GM12878 (cell line): ENCODE results near the gene LMAN2. TPM values are rescaled to one million over a fixed set of nuclear protein-coding genes. Genes with fewer than 3 reads are reported as not detected.

ENCODE experiments used
- CBFB ChIP-seq: IDR thresholded peaks from 2 replicates; pipeline ENCODE4 v1.6.1; 2016; ENCODE audit warnings: antibody characterized with exemption, low read depth
- CBX3 ChIP-seq: fragments of 200-600 bp; sonication (generic); IDR thresholded peaks from 2 replicates; pipeline ENCODE4 v1.6.1; 2016; ENCODE audit warnings: low read depth, borderline replicate concordance
- CUX1 ChIP-seq: IDR thresholded peaks from 2 replicates; pipeline ENCODE4 v1.6.1; 2012; ENCODE audit warnings: improper control_type of control experiment, low read depth, low read length; ENCODE audit not compliant: insufficient replicate concordance
- EZH2 ChIP-seq: IDR thresholded peaks from 2 replicates; pipeline ENCODE4 v1.6.1; 2012; ENCODE audit warnings: low read depth, mild to moderate bottlenecking, control low read depth, inconsistent platforms, low read length, borderline replicate concordance; ENCODE audit not compliant: control insufficient read depth
- FOS ChIP-seq: IDR thresholded peaks from 3 replicates; pipeline ENCODE4 v1.6.1; 2011; ENCODE audit warnings: borderline replicate concordance; ENCODE audit not compliant: insufficient read length; ENCODE audit errors: extremely low read depth
- FOXK2 ChIP-seq: fragments of 450-650 bp; IDR thresholded peaks from 2 replicates; pipeline ENCODE4 v1.6.1; 2017; ENCODE audit warnings: mild to moderate bottlenecking, moderate library complexity
- HDAC6 ChIP-seq: fragments of 200-600 bp; sonication (generic); IDR thresholded peaks from one replicate; pipeline ENCODE4 v1.8.0; 2017; ENCODE audit warnings: antibody characterized with exemption; ENCODE audit not compliant: unreplicated experiment
- KLF5 ChIP-seq: fragments of 450-650 bp; IDR thresholded peaks from 2 replicates; pipeline ENCODE4 v1.6.1; 2014; ENCODE audit warnings: mild to moderate bottlenecking; ENCODE audit not compliant: partially characterized antibody
- MYB ChIP-seq: fragments of 150-350 bp; IDR thresholded peaks from 2 replicates; pipeline ENCODE4 v1.6.1; 2014; ENCODE audit warnings: mild to moderate bottlenecking, low read depth, low read length, borderline replicate concordance
- NBN ChIP-seq: fragments of 450-650 bp; IDR thresholded peaks from 2 replicates; pipeline ENCODE4 v1.6.1; 2016
- NFXL1 ChIP-seq: fragments of 450-650 bp; IDR thresholded peaks from 2 replicates; pipeline ENCODE4 v1.6.1; 2017; ENCODE audit warnings: antibody characterized with exemption, mild to moderate bottlenecking, borderline replicate concordance
- POLR2AphosphoS5 ChIP-seq: IDR thresholded peaks from 2 replicates; pipeline ENCODE4 v1.6.1; 2011; ENCODE audit warnings: mild to moderate bottlenecking, low read length, inconsistent platforms
- PRDM15 ChIP-seq: fragments of 450-650 bp; formaldehyde crosslinking; IDR thresholded peaks from 2 replicates; pipeline ENCODE4 v1.4.0; 2020; ENCODE audit warnings: mild to moderate bottlenecking, moderate library complexity
- RBBP5 ChIP-seq: fragments of 200-600 bp; sonication (generic); conservative IDR thresholded peaks from 2 replicates; pipeline ENCODE4 v1.6.1; 2016
- RFX5 ChIP-seq: IDR thresholded peaks from 2 replicates; pipeline ENCODE4 v1.6.1; 2011; ENCODE audit warnings: low read depth, low read length, improper control_type of control experiment
- SIN3A ChIP-seq: IDR thresholded peaks from 2 replicates; pipeline ENCODE4 v1.6.1; 2012; ENCODE audit warnings: low read depth, low read length, improper control_type of control experiment
- SKIL ChIP-seq: fragments of 450-650 bp; IDR thresholded peaks from 2 replicates; pipeline ENCODE4 v1.6.1; 2017; ENCODE audit warnings: mild to moderate bottlenecking, low read depth, inconsistent platforms; ENCODE audit not compliant: poor library complexity, severe bottlenecking
- SREBF1 ChIP-seq: IDR thresholded peaks from 2 replicates; pipeline ENCODE4 v1.6.1; 2012; ENCODE audit warnings: mild to moderate bottlenecking, low read length
- SRF ChIP-seq, 2 experiments: IDR thresholded peaks; 2 replicates each; pipeline ENCODE4 v1.6.1; 2011; ENCODE audit warnings: low read depth in 2 of 2, low read length in 2 of 2, mild to moderate bottlenecking in 1 of 2, moderate library complexity in 1 of 2
- TCF12 ChIP-seq: IDR thresholded peaks from 2 replicates; pipeline ENCODE4 v1.6.1; 2011; ENCODE audit warnings: low read depth, mild to moderate bottlenecking, low read length
- polyA plus RNA-seq, 11 experiments: library from polyadenylated mRNA; depleted of rRNA in 4 of 11; unstranded in 6 of 11; stranded (reverse) in 5 of 11; fragments of >200 nt; fragmentation: Nextera tagmentation in 4 of 11; fragmentation: Illumina TruSeq in 1 of 11; extraction: Ambion mirVana in 4 of 11; extraction: Trizol in 1 of 11; gene quantifications; 1 replicate in 1 of 11; 2 replicates in 10 of 11; pipeline versions ENCODE4 v1.2.1 to v1.2.3, GENCODE V29; 2011 to 2016; ENCODE audit warnings: inconsistent platforms in 2 of 11, missing spikeins in 2 of 11, low read depth in 1 of 11
- total RNA-seq, 4 experiments: library from RNA; depleted of rRNA in 3 of 4; stranded (reverse); fragments of >200 nt in 3 of 4; fragmentation: Illumina TruSeq in 1 of 4; extraction: Trizol in 1 of 4; gene quantifications; 2 replicates each; pipeline versions ENCODE4 v1.2.1 to v1.2.3, GENCODE V29; 2013 to 2021
- TF ChIP-seq, protein P1 (sequence below): IDR thresholded peaks from 2 replicates; pipeline ENCODE4 v1.6.1; 2012; ENCODE audit warnings: low read depth, low read length, improper control_type of control experiment

LMAN2 gene
- total and polyA plus RNA-seq, 10 of the 15 experiments (the other 5 are each of a cell fraction or from before 2014, with no cell fraction given) = 2.4 to 264 (median 147) TPM

DNA sequence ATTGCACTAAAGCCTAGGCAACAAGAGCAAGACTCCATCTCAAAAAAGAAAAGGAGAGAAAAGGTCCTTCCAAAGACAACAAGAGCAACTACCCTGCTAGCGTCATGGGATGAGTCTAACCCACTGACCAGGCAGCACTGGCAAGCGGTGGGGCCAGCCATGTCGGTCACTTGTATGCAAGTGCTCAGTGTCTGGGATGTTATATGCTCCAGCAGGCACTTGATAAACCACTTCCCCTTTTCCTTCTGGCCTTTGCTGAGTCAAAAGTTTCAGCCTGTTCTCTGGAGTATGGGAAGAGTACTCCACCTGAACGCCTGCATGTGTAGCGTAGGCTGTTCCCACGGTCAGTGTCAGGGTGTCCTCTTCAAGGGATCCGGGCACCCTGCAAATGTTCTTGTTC is 30.6 kb downstream of the LMAN2 start (continued):
- TF ChIP-seq SKIL (no peak), MYB (no peak), NFXL1 (no peak), SREBF1 (no peak), SRF (IDR thresholded peaks at IDR 0.05; ENCODE audit: low read depth in 2 of 2, low read length in 2 of 2) (no peak), HDAC6 (no peak), RBBP5 (no peak), POLR2AphosphoS5 (no peak), SIN3A (no peak), CUX1 (no peak), FOS (no peak), NBN (no peak), CBFB (no peak), FOXK2 (no peak), KLF5 (no peak), TCF12 (0 out of 2 replicates have a peak, but pooled peaks have one; percentile 26), EZH2 (no peak), CBX3 (no peak), PRDM15 (CRISPR knock-in tag) (no peak), RFX5 (no peak)
- TF ChIP-seq, protein P1, sequence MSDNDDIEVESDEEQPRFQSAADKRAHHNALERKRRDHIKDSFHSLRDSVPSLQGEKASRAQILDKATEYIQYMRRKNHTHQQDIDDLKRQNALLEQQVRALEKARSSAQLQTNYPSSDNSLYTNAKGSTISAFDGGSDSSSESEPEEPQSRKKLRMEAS = no peak
